Gastrocnemius medialis (tissue), 4 donors: ENCODE results near the gene OLFML2A.

ENCODE experiments used
- POLR2A ChIP-seq, 2 donors: fragments of 450-650 bp; IDR thresholded peaks; one replicate each; pipeline ENCODE4 v1.6.1; 2017; ENCODE audit warnings: antibody characterized with exemption in 2 of 2, mild to moderate bottlenecking in 2 of 2, moderate library complexity in 2 of 2
- TF ChIP-seq, protein P1 (sequence below), 5 experiments: fragments of 450-650 bp in 3 of 5; fragments of 200-600 bp in 2 of 5; sonication (generic) in 2 of 5; IDR thresholded peaks in 4 of 5; conservative IDR thresholded peaks in 1 of 5; 1 replicate in 4 of 5; 2 replicates in 1 of 5; pipeline ENCODE4 v1.5.1; 2016 to 2019; ENCODE audit warnings: antibody characterized with exemption in 5 of 5, mild to moderate bottlenecking in 3 of 5, moderate library complexity in 3 of 5

DNA sequence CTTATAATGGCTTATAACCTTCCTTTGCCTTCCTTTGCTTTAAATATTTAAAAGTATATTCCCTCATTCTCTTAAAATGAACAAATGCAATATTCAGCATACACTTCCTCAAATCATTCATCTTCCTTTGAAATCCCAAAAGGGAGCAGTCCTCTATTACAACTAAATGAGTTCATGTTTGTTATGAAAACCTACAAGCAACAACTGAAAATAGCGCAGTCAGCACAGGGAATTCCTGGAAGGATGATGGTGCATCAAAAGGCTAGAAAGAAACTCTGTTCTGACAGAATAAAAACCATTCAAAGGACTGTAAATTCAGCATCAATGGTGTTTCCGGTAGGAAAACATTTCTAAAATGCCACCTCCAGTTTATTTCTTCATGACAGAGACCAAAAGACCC is 9.1 kb upstream of the OLFML2A start:
- TF ChIP-seq, protein P1, sequence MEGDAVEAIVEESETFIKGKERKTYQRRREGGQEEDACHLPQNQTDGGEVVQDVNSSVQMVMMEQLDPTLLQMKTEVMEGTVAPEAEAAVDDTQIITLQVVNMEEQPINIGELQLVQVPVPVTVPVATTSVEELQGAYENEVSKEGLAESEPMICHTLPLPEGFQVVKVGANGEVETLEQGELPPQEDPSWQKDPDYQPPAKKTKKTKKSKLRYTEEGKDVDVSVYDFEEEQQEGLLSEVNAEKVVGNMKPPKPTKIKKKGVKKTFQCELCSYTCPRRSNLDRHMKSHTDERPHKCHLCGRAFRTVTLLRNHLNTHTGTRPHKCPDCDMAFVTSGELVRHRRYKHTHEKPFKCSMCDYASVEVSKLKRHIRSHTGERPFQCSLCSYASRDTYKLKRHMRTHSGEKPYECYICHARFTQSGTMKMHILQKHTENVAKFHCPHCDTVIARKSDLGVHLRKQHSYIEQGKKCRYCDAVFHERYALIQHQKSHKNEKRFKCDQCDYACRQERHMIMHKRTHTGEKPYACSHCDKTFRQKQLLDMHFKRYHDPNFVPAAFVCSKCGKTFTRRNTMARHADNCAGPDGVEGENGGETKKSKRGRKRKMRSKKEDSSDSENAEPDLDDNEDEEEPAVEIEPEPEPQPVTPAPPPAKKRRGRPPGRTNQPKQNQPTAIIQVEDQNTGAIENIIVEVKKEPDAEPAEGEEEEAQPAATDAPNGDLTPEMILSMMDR (IDR thresholded peaks at IDR 0.05 in 4 of 5, conservative IDR thresholded peaks at IDR 0.05 in 1 of 5): no peak
- TF ChIP-seq POLR2A (IDR thresholded peaks at IDR 0.05): no peak
